ENCODE measurements around the gene ZNF559. TPM values are rescaled to one million over a fixed set of nuclear protein-coding genes. Genes with fewer than 3 reads are reported as not detected.

ZNF559 gene
- total RNA-seq, 1 donor from 2014 or later = 23.6 TPM

GRCh38 chr19:9352505-9352904, 28.5 kb downstream of the ZNF559 start:
- Mint-ChIP-seq H3K36me3 (ENCODE audit: unreplicated experiment) (peaks cover 26% of the 10 kb centered on the region), H3K4me3 (ENCODE audit: unreplicated experiment) (no peak overlapping the region), H3K27me3 (ENCODE audit: unreplicated experiment) (no peaks in the 10 kb centered on the region), H3K9me3 (ENCODE audit: unreplicated experiment) (peaks cover 9% of the 10 kb centered on the region), H3K27ac (ENCODE audit: unreplicated experiment) (no peak overlapping the region), H3K4me1 (ENCODE audit: low read depth, unreplicated experiment) (no peaks in the 10 kb centered on the region)
- DNase-seq = no peak
- no peak for TF ChIP-seq CTCF (IDR thresholded peaks at IDR 0.05; ENCODE audit: partially characterized antibody, unreplicated experiment)

GRCh38 chr19:9353011-9353410, 29.0 kb downstream of the ZNF559 start:
- Mint-ChIP-seq H3K27ac (ENCODE audit: unreplicated experiment) (no peak overlapping the region), H3K27me3 (ENCODE audit: unreplicated experiment) (no peaks in the 10 kb centered on the region), H3K4me3 (ENCODE audit: unreplicated experiment) (no peak overlapping the region), H3K36me3 (ENCODE audit: unreplicated experiment) (peaks cover 26% of the 10 kb centered on the region), H3K4me1 (ENCODE audit: low read depth, unreplicated experiment) (no peaks in the 10 kb centered on the region), H3K9me3 (ENCODE audit: unreplicated experiment) (peaks cover 9% of the 10 kb centered on the region)
- no peak for DNase-seq
- TF ChIP-seq CTCF (IDR thresholded peaks at IDR 0.05; ENCODE audit: partially characterized antibody, unreplicated experiment) = no peak

GRCh38 chr19:9354651-9355050, 30.7 kb downstream of the ZNF559 start:
- no peaks in the 10 kb centered on the region for H3K27me3 Mint-ChIP-seq (ENCODE audit: unreplicated experiment)
- peaks cover 10% of the 10 kb centered on the region for H3K9me3 Mint-ChIP-seq (ENCODE audit: unreplicated experiment)

GRCh38 chr19:9362905-9363304, 38.9 kb downstream of the ZNF559 start, which contains the start of gene ZNF177:
TSS of gene ZNF177 (plus strand) at chr19:9363013. CDS start at chr19:9378312, 15,299 bp downstream.
- H3K36me3 Mint-ChIP-seq (ENCODE audit: unreplicated experiment) = peaks cover 38% of the 10 kb centered on the region
- peaks cover 24% of the 10 kb centered on the region for H3K9me3 Mint-ChIP-seq (ENCODE audit: unreplicated experiment)
- H3K4me1 Mint-ChIP-seq (ENCODE audit: low read depth, unreplicated experiment) = no peaks in the 10 kb centered on the region
- no peak for TF ChIP-seq CTCF (IDR thresholded peaks at IDR 0.05; ENCODE audit: partially characterized antibody, unreplicated experiment)
- peaks cover 5% of the 10 kb centered on the region for H3K27me3 Mint-ChIP-seq (ENCODE audit: unreplicated experiment)
- no peak within 1 kb of the TSS for H3K27ac Mint-ChIP-seq (ENCODE audit: unreplicated experiment)
- no peak within 1 kb of the TSS for H3K4me3 Mint-ChIP-seq (ENCODE audit: unreplicated experiment)
- no peak for DNase-seq

More at GRCh38 chr19:9354651-9355050, 30.7 kb downstream of the ZNF559 start:
- no peak for TF ChIP-seq CTCF (IDR thresholded peaks at IDR 0.05; ENCODE audit: partially characterized antibody, unreplicated experiment)
- Mint-ChIP-seq H3K27ac (ENCODE audit: unreplicated experiment) (no peak overlapping the region), H3K36me3 (ENCODE audit: unreplicated experiment) (peaks cover 21% of the 10 kb centered on the region), H3K4me1 (ENCODE audit: low read depth, unreplicated experiment) (no peaks in the 10 kb centered on the region), H3K4me3 (ENCODE audit: unreplicated experiment) (no peak overlapping the region)
- DNase-seq = no peak

- peaks cover 2% of the 10 kb centered on the region for H3K9me3 Mint-ChIP-seq (ENCODE audit: unreplicated experiment)
- H3K4me1 Mint-ChIP-seq (ENCODE audit: low read depth, unreplicated experiment) = no peaks in the 10 kb centered on the region
- H3K36me3 Mint-ChIP-seq (ENCODE audit: unreplicated experiment) = peaks cover 12% of the 10 kb centered on the region
- no peak overlapping the region for H3K27ac Mint-ChIP-seq (ENCODE audit: unreplicated experiment)
- H3K4me3 Mint-ChIP-seq (ENCODE audit: unreplicated experiment) = no peak overlapping the region
- no peaks in the 10 kb centered on the region for H3K27me3 Mint-ChIP-seq (ENCODE audit: unreplicated experiment)
- no peak for DNase-seq
- no peak for TF ChIP-seq CTCF (IDR thresholded peaks at IDR 0.05; ENCODE audit: partially characterized antibody, unreplicated experiment)
Measured at GRCh38 chr19:9370738-9371619, 47.0 kb downstream of the ZNF559 start.

All from glutamatergic neuron (in vitro differentiated cells).